Astrocyte (in vitro differentiated cells and primary cell): ENCODE measurements around the gene PDS5B. TPM values are rescaled to one million over a fixed set of nuclear protein-coding genes. Genes with fewer than 3 reads are reported as not detected.

Experiments
- DNase-seq: peaks from one replicate; pipeline ENCODE4 v3.0.0-alpha.2; 2010; ENCODE audit warnings: low read depth
- FAIRE-seq: peaks from 2 replicates; lab custom pipeline; 2011; peaks lifted over from hg19 to GRCh38; lab: Jason Lieb, UNC
- H2AFZ ChIP-seq: 2 replicates; pipeline ENCODE4 v1.6.0; 2012; ENCODE audit warnings: low read depth, low read length, inconsistent platforms
- H3K27ac ChIP-seq: 2 replicates; pipeline ENCODE4 v1.5.1; 2011; ENCODE audit warnings: low read depth, low read length, inconsistent platforms
- H3K27me3 ChIP-seq: 2 replicates; pipeline ENCODE4 v1.6.0; 2011; ENCODE audit warnings: low read length, inconsistent platforms; ENCODE audit not compliant: insufficient read depth
- H3K36me3 ChIP-seq: 2 replicates; pipeline ENCODE4 v1.5.1; 2011; ENCODE audit warnings: low read length, inconsistent platforms; ENCODE audit not compliant: insufficient read depth
- H3K4me1 ChIP-seq: 2 replicates; pipeline ENCODE4 v1.5.1; 2011; ENCODE audit warnings: low read length, inconsistent platforms; ENCODE audit not compliant: insufficient read depth
- H3K4me2 ChIP-seq: 2 replicates; pipeline ENCODE4 v1.6.0; 2012; ENCODE audit warnings: low read length, inconsistent platforms
- H3K4me3 ChIP-seq: 2 replicates; pipeline ENCODE4 v1.5.1; 2011; ENCODE audit warnings: low read depth, mild to moderate bottlenecking, low read length, inconsistent platforms; ENCODE audit not compliant: insufficient read depth
- H3K79me2 ChIP-seq: 2 replicates; pipeline ENCODE4 v1.6.0; 2012; ENCODE audit warnings: mild to moderate bottlenecking, low read length, inconsistent platforms; ENCODE audit not compliant: insufficient read depth
- H3K9ac ChIP-seq: 2 replicates; pipeline ENCODE4 v1.6.0; 2012; ENCODE audit warnings: mild to moderate bottlenecking, low read length, inconsistent platforms
- H3K9me3 ChIP-seq: 2 replicates; pipeline ENCODE4 v1.5.1; 2012; ENCODE audit warnings: low read depth, mild to moderate bottlenecking, low read length, inconsistent platforms; ENCODE audit not compliant: insufficient read depth
- H4K20me1 ChIP-seq: 2 replicates; pipeline ENCODE4 v1.6.0; 2012; ENCODE audit warnings: low read length, inconsistent platforms; ENCODE audit not compliant: insufficient read depth
- H3K27ac Mint-ChIP-seq: one replicate; pipeline ENCODE4 v1.8.0; 2021; ENCODE audit warnings: mild to moderate bottlenecking, mixed read lengths; ENCODE audit not compliant: unreplicated experiment
- H3K27me3 Mint-ChIP-seq: one replicate; pipeline ENCODE4 v1.8.0; 2021; ENCODE audit warnings: low read depth, mixed read lengths; ENCODE audit not compliant: unreplicated experiment
- H3K36me3 Mint-ChIP-seq: one replicate; pipeline ENCODE4 v1.8.0; 2021; ENCODE audit warnings: low read depth, mixed read lengths; ENCODE audit not compliant: unreplicated experiment
- H3K4me1 Mint-ChIP-seq: one replicate; pipeline ENCODE4 v1.8.0; 2021; ENCODE audit warnings: low read depth, mixed read lengths; ENCODE audit not compliant: unreplicated experiment
- H3K4me3 Mint-ChIP-seq: one replicate; pipeline ENCODE4 v1.8.0; 2021; ENCODE audit warnings: mild to moderate bottlenecking, moderate library complexity, mixed read lengths; ENCODE audit not compliant: unreplicated experiment
- H3K9me3 Mint-ChIP-seq: one replicate; pipeline ENCODE4 v1.8.0; 2021; ENCODE audit warnings: mild to moderate bottlenecking, mixed read lengths; ENCODE audit not compliant: unreplicated experiment
- EZH2 ChIP-seq: IDR thresholded peaks from 2 replicates; pipeline ENCODE4 v1.6.1; 2012; ENCODE audit warnings: mild to moderate bottlenecking, low read length, inconsistent platforms; ENCODE audit not compliant: insufficient read depth
- total RNA-seq: library from RNA; stranded (reverse); gene quantifications from 2 replicates; pipeline ENCODE4 v1.2.1, GENCODE V29; 2021
- TF ChIP-seq, protein P1 (sequence below): IDR thresholded peaks from 2 replicates; pipeline ENCODE4 v1.5.1; 2011; ENCODE audit warnings: low read depth, mild to moderate bottlenecking, inconsistent platforms, low read length, moderate library complexity; ENCODE audit not compliant: insufficient read depth

Gene PDS5B
- total RNA-seq, 1 donor from 2014 or later, result 43.1 TPM

- H3K9ac ChIP-seq, result peak overlapping the region; percentile 9
Observed at GRCh38 chr13:32731074-32731473, 144.8 kb downstream of the PDS5B start.

DNA sequence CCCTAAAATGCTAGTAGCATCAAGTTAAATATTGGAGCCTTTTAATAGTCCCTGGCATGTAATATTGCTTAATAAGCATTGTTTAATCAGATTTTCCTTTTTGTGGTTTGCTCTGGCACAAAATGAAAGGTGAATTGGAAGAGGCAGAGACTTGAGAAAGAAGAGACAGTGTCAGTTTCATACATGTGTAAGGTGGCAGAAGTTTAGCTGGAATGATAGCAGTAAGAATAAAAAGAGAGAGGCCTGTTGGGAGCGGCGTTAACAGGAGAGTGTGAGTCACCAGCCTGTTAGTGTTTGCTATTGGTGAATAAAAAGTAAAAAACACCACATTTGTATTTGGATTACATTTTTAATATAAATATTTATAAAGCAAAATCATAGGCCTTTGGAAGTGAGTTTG, 145.3 kb downstream of the PDS5B start:
- no peak overlapping the region for H3K27ac ChIP-seq
- Mint-ChIP-seq H3K4me3 (no peak overlapping the region), H3K36me3 (peaks cover 5% of the 10 kb centered on the region), H3K27ac (peak overlapping the region; percentile 22), H3K27me3 (no peaks in the 10 kb centered on the region), H3K4me1 (peaks cover 40% of the 10 kb centered on the region), H3K9me3 (peaks cover 4% of the 10 kb centered on the region)
- peaks cover 4% of the 10 kb centered on the region for H3K36me3 ChIP-seq
- H3K27me3 ChIP-seq, result no peaks in the 10 kb centered on the region
- DNase-seq (peak; percentile 33), FAIRE-seq (no peak)
- H3K9ac ChIP-seq, result peak overlapping the region; percentile 9
- peaks cover 3% of the 10 kb centered on the region for H3K4me1 ChIP-seq
- no peaks in the 10 kb centered on the region for H3K9me3 ChIP-seq
- H3K4me2 ChIP-seq, result peak overlapping the region; percentile 44
- no peak overlapping the region for H2AFZ ChIP-seq
- no peak overlapping the region for H3K4me3 ChIP-seq
- TF ChIP-seq EZH2, result no peak
- TF ChIP-seq, protein P1, sequence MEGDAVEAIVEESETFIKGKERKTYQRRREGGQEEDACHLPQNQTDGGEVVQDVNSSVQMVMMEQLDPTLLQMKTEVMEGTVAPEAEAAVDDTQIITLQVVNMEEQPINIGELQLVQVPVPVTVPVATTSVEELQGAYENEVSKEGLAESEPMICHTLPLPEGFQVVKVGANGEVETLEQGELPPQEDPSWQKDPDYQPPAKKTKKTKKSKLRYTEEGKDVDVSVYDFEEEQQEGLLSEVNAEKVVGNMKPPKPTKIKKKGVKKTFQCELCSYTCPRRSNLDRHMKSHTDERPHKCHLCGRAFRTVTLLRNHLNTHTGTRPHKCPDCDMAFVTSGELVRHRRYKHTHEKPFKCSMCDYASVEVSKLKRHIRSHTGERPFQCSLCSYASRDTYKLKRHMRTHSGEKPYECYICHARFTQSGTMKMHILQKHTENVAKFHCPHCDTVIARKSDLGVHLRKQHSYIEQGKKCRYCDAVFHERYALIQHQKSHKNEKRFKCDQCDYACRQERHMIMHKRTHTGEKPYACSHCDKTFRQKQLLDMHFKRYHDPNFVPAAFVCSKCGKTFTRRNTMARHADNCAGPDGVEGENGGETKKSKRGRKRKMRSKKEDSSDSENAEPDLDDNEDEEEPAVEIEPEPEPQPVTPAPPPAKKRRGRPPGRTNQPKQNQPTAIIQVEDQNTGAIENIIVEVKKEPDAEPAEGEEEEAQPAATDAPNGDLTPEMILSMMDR, result no peak
- peaks cover 17% of the 10 kb centered on the region for H3K79me2 ChIP-seq
- H4K20me1 ChIP-seq, result peaks cover 5% of the 10 kb centered on the region

More at GRCh38 chr13:32731074-32731473, 144.8 kb downstream of the PDS5B start:
- no peak for FAIRE-seq
- Histone ChIP-seq H3K79me2 (peaks cover 21% of the 10 kb centered on the region), H4K20me1 (peaks cover 5% of the 10 kb centered on the region), H3K9me3 (no peaks in the 10 kb centered on the region), H3K27ac (no peak overlapping the region), H3K4me3 (no peak overlapping the region), H3K36me3 (peaks cover 4% of the 10 kb centered on the region), H3K4me2 (no peak overlapping the region), H3K4me1 (peaks cover 3% of the 10 kb centered on the region), H2AFZ (no peak overlapping the region), H3K27me3 (no peaks in the 10 kb centered on the region)
- H3K27ac Mint-ChIP-seq, result peak overlapping the region; percentile 22
- DNase-seq, result no peak
- H3K36me3 Mint-ChIP-seq, result peaks cover 5% of the 10 kb centered on the region
- H3K27me3 Mint-ChIP-seq, result no peaks in the 10 kb centered on the region
- TF ChIP-seq, protein P1, result no peak
- no peak for TF ChIP-seq EZH2
- peaks cover 42% of the 10 kb centered on the region for H3K4me1 Mint-ChIP-seq
- H3K4me3 Mint-ChIP-seq, result no peak overlapping the region
- H3K9me3 Mint-ChIP-seq, result peaks cover 4% of the 10 kb centered on the region

- Histone ChIP-seq H2AFZ (no peak overlapping the region), H3K4me2 (no peak overlapping the region), H3K4me1 (peaks cover 3% of the 10 kb centered on the region), H3K4me3 (no peak overlapping the region), H3K79me2 (peaks cover 9% of the 10 kb centered on the region), H3K9me3 (no peaks in the 10 kb centered on the region), H3K27ac (no peak overlapping the region), H4K20me1 (no peaks in the 10 kb centered on the region), H3K27me3 (no peaks in the 10 kb centered on the region), H3K9ac (no peak overlapping the region), H3K36me3 (peaks cover 4% of the 10 kb centered on the region)
- peaks cover 4% of the 10 kb centered on the region for H3K9me3 Mint-ChIP-seq
- no peak overlapping the region for H3K4me3 Mint-ChIP-seq
- DNase-seq (no peak), FAIRE-seq (no peak)
- TF ChIP-seq EZH2, result no peak
- TF ChIP-seq, protein P1, result no peak
- peak overlapping the region; percentile 88 for H3K27ac Mint-ChIP-seq
- peaks cover 5% of the 10 kb centered on the region for H3K36me3 Mint-ChIP-seq
- peaks cover 47% of the 10 kb centered on the region for H3K4me1 Mint-ChIP-seq
- H3K27me3 Mint-ChIP-seq, result no peaks in the 10 kb centered on the region
Observed at GRCh38 chr13:32733690-32734089, 147.4 kb downstream of the PDS5B start.
